ENCODE measurements around the gene SAV1.

GRCh38 chr14:50615056-50615455 is 53.0 kb downstream of the SAV1 start:
- TF ChIP-seq, protein P1, sequence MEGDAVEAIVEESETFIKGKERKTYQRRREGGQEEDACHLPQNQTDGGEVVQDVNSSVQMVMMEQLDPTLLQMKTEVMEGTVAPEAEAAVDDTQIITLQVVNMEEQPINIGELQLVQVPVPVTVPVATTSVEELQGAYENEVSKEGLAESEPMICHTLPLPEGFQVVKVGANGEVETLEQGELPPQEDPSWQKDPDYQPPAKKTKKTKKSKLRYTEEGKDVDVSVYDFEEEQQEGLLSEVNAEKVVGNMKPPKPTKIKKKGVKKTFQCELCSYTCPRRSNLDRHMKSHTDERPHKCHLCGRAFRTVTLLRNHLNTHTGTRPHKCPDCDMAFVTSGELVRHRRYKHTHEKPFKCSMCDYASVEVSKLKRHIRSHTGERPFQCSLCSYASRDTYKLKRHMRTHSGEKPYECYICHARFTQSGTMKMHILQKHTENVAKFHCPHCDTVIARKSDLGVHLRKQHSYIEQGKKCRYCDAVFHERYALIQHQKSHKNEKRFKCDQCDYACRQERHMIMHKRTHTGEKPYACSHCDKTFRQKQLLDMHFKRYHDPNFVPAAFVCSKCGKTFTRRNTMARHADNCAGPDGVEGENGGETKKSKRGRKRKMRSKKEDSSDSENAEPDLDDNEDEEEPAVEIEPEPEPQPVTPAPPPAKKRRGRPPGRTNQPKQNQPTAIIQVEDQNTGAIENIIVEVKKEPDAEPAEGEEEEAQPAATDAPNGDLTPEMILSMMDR (IDR thresholded peaks at IDR 0.05): no peak
- TF ChIP-seq POLR2A (IDR thresholded peaks at IDR 0.05) (no peak), EP300 (IDR thresholded peaks at IDR 0.05) (no peak)

Measured in stomach (tissue), 4 donors.